Neuronal stem cell (in vitro differentiated cells): ENCODE results near the gene ABCB8.

Source experiments
- DNase-seq: peaks from one replicate; pipeline ENCODE4 v3.0.0-alpha.2; 2013; ENCODE audit warnings: low spot score
- H2AFZ ChIP-seq: one replicate; pipeline ENCODE4 v1.6.1; 2013; ENCODE audit warnings: mild to moderate bottlenecking, low read length, inconsistent platforms
- H2AK5ac ChIP-seq: 2 replicates; pipeline ENCODE4 v1.6.1; 2013; ENCODE audit warnings: low read depth, mild to moderate bottlenecking, inconsistent platforms, low read length, moderate library complexity, mixed read lengths
- H2BK120ac ChIP-seq: 2 replicates; pipeline ENCODE4 v1.6.1; 2013; ENCODE audit warnings: low read depth, mild to moderate bottlenecking, inconsistent platforms, low read length, moderate library complexity, mixed read lengths
- H2BK12ac ChIP-seq: one replicate; pipeline ENCODE4 v1.6.1; 2013; ENCODE audit warnings: low read length, inconsistent platforms
- H2BK15ac ChIP-seq: 2 replicates; pipeline ENCODE4 v1.6.1; 2013; ENCODE audit warnings: mild to moderate bottlenecking, low read length, inconsistent platforms, mixed read lengths
- H2BK5ac ChIP-seq: one replicate; pipeline ENCODE4 v1.6.1; 2013; ENCODE audit warnings: inconsistent platforms, mild to moderate bottlenecking, low read length, moderate library complexity
- H3K14ac ChIP-seq: one replicate; pipeline ENCODE4 v1.6.1; 2013; ENCODE audit warnings: low read length, inconsistent platforms
- H3K18ac ChIP-seq: 2 replicates; pipeline ENCODE4 v1.6.1; 2013; ENCODE audit warnings: low read length, inconsistent platforms
- H3K23ac ChIP-seq: 2 replicates; pipeline ENCODE4 v1.6.1; 2013; ENCODE audit warnings: low read depth, mild to moderate bottlenecking, mixed read lengths, low read length, inconsistent platforms; ENCODE audit not compliant: poor library complexity
- H3K27ac ChIP-seq: replicated peaks from 3 replicates; pipeline ENCODE4 v1.5.1; 2013; ENCODE audit warnings: low read length, inconsistent platforms
- H3K27me3 ChIP-seq, 3 experiments: 2 replicates each; pipeline ENCODE4 v1.6.1; 2013; ENCODE audit warnings: low read length in 3 of 3, mild to moderate bottlenecking in 2 of 3, inconsistent platforms in 1 of 3, low read depth in 1 of 3, mixed read lengths in 1 of 3, moderate library complexity in 1 of 3; ENCODE audit not compliant: control insufficient read depth in 3 of 3, insufficient read depth in 3 of 3
- H3K36me3 ChIP-seq, 2 donors: replicated peaks in 1 of 2; 2 replicates each; pipeline ENCODE4 v1.6.1; 2013; ENCODE audit warnings: low read length in 2 of 2; ENCODE audit not compliant: control insufficient read depth in 2 of 2, insufficient read depth in 2 of 2
- H3K4ac ChIP-seq: 2 replicates; pipeline ENCODE4 v1.6.1; 2013; ENCODE audit warnings: inconsistent platforms, mild to moderate bottlenecking, low read length, moderate library complexity
- H3K4me1 ChIP-seq, 2 donors: 1 replicate in 1 of 2; 2 replicates in 1 of 2; pipeline ENCODE4 v1.6.1; 2013; ENCODE audit warnings: low read length in 2 of 2, low read depth in 1 of 2; ENCODE audit not compliant: control insufficient read depth in 2 of 2, insufficient read depth in 1 of 2
- H3K4me2 ChIP-seq: one replicate; pipeline ENCODE4 v1.6.1; 2013; ENCODE audit warnings: mild to moderate bottlenecking, low read length, inconsistent platforms; ENCODE audit not compliant: insufficient read depth, poor library complexity, severe bottlenecking
- H3K4me3 ChIP-seq, 2 donors: 2 replicates each; pipeline ENCODE4 v1.5.1; 2013; ENCODE audit warnings: low read length in 2 of 2, mild to moderate bottlenecking in 2 of 2, inconsistent platforms in 1 of 2, moderate library complexity in 1 of 2
- H3K79me1 ChIP-seq: one replicate; pipeline ENCODE4 v1.6.1; 2013; ENCODE audit warnings: low read depth, mild to moderate bottlenecking, inconsistent platforms, low read length, moderate library complexity
- H3K9ac ChIP-seq: one replicate; pipeline ENCODE4 v1.6.1; 2013; ENCODE audit warnings: mild to moderate bottlenecking, low read depth, low read length, inconsistent platforms; ENCODE audit not compliant: poor library complexity
- H3K9me3 ChIP-seq, 2 donors: replicated peaks in 1 of 2; 2 replicates each; pipeline versions ENCODE3 to v1.6.1; 2013; ENCODE audit warnings: low read length in 2 of 2, mild to moderate bottlenecking in 2 of 2, inconsistent platforms in 1 of 2, low read depth in 1 of 2, mixed read lengths in 1 of 2, moderate library complexity in 1 of 2; ENCODE audit not compliant: control insufficient read depth in 2 of 2, insufficient read depth in 1 of 2
- H4K8ac ChIP-seq: one replicate; pipeline ENCODE4 v1.6.1; 2013; ENCODE audit warnings: low read depth, mild to moderate bottlenecking, inconsistent platforms, low read length, moderate library complexity
- H4K91ac ChIP-seq: one replicate; pipeline ENCODE4 v1.6.1; 2013; ENCODE audit warnings: low read length, low read depth, mild to moderate bottlenecking, inconsistent platforms; ENCODE audit not compliant: poor library complexity
- WGBS, 2 donors: extraction: QIAGEN DNeasy Blood & Tissue Kit; methylation state at CpG; one replicate each; pipeline ENCODE4 v1.1.7; 2013; ENCODE audit warnings: missing lambda C conversion rate in 2 of 2, mixed read lengths in 1 of 2; ENCODE audit not compliant: insufficient read length in 2 of 2, insufficient replicate concordance in 1 of 2; ENCODE audit errors: extremely low coverage in 2 of 2; 5-methylcytosine and 5-hydroxymethylcytosine counted together

The ABCB8 gene

GRCh38 chr7:151020231-151020630 lies 8.0 kb upstream of the ABCB8 start:
- Histone ChIP-seq H3K4me2 (peak overlapping the region; percentile 19), H2AK5ac (no peak overlapping the region), H3K23ac (no peak overlapping the region), H2BK120ac (no peak overlapping the region), H3K14ac (no peak overlapping the region), H2BK5ac (no peak overlapping the region), H3K9me3 (peaks cover 0 to 2% of the 10 kb centered on the region in 2 donors), H3K9ac (no peak overlapping the region), H2BK12ac (peak overlapping the region; percentile 27), H3K4me1 (peaks cover 25 to 33% of the 10 kb centered on the region in 2 donors), H3K18ac (peak overlapping the region; percentile 13), H3K79me1 (peaks cover 2% of the 10 kb centered on the region), H3K27me3 (peaks cover 0 to 18% (median 0%) of the 10 kb centered on the region in 3 experiments), H3K4me3 (peak overlapping the region in 1 of 2 donors; percentile 37), H2AFZ (peak overlapping the region; percentile 92), H2BK15ac (no peak overlapping the region), H3K4ac (no peak overlapping the region), H4K8ac (no peak overlapping the region), H3K27ac (peak overlapping the region; percentile 89), H4K91ac (no peak overlapping the region), H3K36me3 (no peaks in the 10 kb centered on the region)
- WGBS, 2 donors = no CpG with 5 or more reads among the region's 7 CpGs
- no peak for DNase-seq

- Histone ChIP-seq H3K27me3 (peaks cover 0 to 12% (median 0%) of the 10 kb centered on the region in 3 experiments), H4K91ac (no peak overlapping the region), H3K79me1 (peaks cover 2% of the 10 kb centered on the region), H2AFZ (no peak overlapping the region), H2BK120ac (peak overlapping the region; percentile 79), H4K8ac (peak overlapping the region; percentile 92), H3K9me3 (peaks cover 0 to 2% of the 10 kb centered on the region in 2 donors), H2AK5ac (peak overlapping the region; percentile 72), H3K27ac (no peak overlapping the region), H3K4me3 (no peak overlapping the region), H3K14ac (no peak overlapping the region), H2BK15ac (peak overlapping the region; percentile 65), H3K4me2 (no peak overlapping the region), H3K23ac (peak overlapping the region; percentile 87), H2BK5ac (peak overlapping the region; percentile 73), H3K18ac (peak overlapping the region; percentile 84), H2BK12ac (peak overlapping the region; percentile 69), H3K4me1 (peaks cover 26 to 36% of the 10 kb centered on the region in 2 donors), H3K4ac (peak overlapping the region; percentile 72), H3K36me3 (no peaks in the 10 kb centered on the region), H3K9ac (no peak overlapping the region)
- DNase-seq = no peak
- no CpG with 5 or more reads among the region's 10 CpGs for WGBS, 2 donors
Observed at GRCh38 chr7:151023232-151023631, 5.0 kb upstream of the ABCB8 start.

- Histone ChIP-seq H2BK15ac (peak within 1 kb of the TSS; percentile 81), H3K18ac (peak within 1 kb of the TSS; percentile 84), H3K4ac (peak within 1 kb of the TSS; percentile 72), H3K27me3 (no peaks in the 10 kb centered on the region), H3K27ac (no peak within 1 kb of the TSS), H3K9me3 (no peaks in the 10 kb centered on the region), H3K9ac (no peak within 1 kb of the TSS), H3K4me1 (peaks cover 22 to 30% of the 10 kb centered on the region in 2 donors), H4K91ac (no peak within 1 kb of the TSS), H2BK5ac (peak within 1 kb of the TSS; percentile 73), H3K36me3 (no peaks in the 10 kb centered on the region), H3K4me3 (no peak within 1 kb of the TSS), H3K14ac (no peak within 1 kb of the TSS), H2AK5ac (peak within 1 kb of the TSS; percentile 72), H2BK120ac (peak within 1 kb of the TSS; percentile 56), H2BK12ac (peak within 1 kb of the TSS; percentile 69), H2AFZ (no peak within 1 kb of the TSS), H3K23ac (peak within 1 kb of the TSS; percentile 87), H4K8ac (peak within 1 kb of the TSS; percentile 1), H3K79me1 (peaks cover 2% of the 10 kb centered on the region), H3K4me2 (no peak within 1 kb of the TSS)
- no CpG with 5 or more reads among the region's 4 CpGs for WGBS, 2 donors
- no peak for DNase-seq
Observed at GRCh38 chr7:151024435-151025056, 3.7 kb upstream of the ABCB8 start, which contains the start of gene ATG9B. Gene ATG9B (minus strand): TSS chr7:151024494. CDS start chr7:151024423, 71 bp downstream.

GRCh38 chr7:151025924-151026671 lies 2.2 kb upstream of the ABCB8 start:
- no peak overlapping the region for H3K18ac ChIP-seq
- H3K27ac ChIP-seq = no peak overlapping the region
- H2AK5ac ChIP-seq = peak overlapping the region; percentile 60
- no CpG with 5 or more reads among the region's 4 CpGs for WGBS, 2 donors
- H3K79me1 ChIP-seq = peaks cover 2% of the 10 kb centered on the region
- no peak overlapping the region for H3K14ac ChIP-seq
- no peak for DNase-seq
- no peaks in the 10 kb centered on the region for H3K36me3 ChIP-seq
- H2BK15ac ChIP-seq = peak overlapping the region; percentile 30
- no peak overlapping the region for H3K4me2 ChIP-seq
- no peak overlapping the region for H3K4ac ChIP-seq
- H2BK12ac ChIP-seq = no peak overlapping the region
- H2BK120ac ChIP-seq = no peak overlapping the region
- H2AFZ ChIP-seq = no peak overlapping the region
- H2BK5ac ChIP-seq = no peak overlapping the region
- no peak overlapping the region for H3K23ac ChIP-seq
- H4K8ac ChIP-seq = no peak overlapping the region
- no peak overlapping the region for H3K4me3 ChIP-seq
- peaks cover 6 to 16% of the 10 kb centered on the region in 2 donors for H3K4me1 ChIP-seq
- no peaks in the 10 kb centered on the region for H3K9me3 ChIP-seq
- no peak overlapping the region for H4K91ac ChIP-seq
- no peaks in the 10 kb centered on the region for H3K27me3 ChIP-seq
- no peak overlapping the region for H3K9ac ChIP-seq
